HCT116 (cell line): ENCODE measurements around the gene RAET1G. TPM values are rescaled to one million over a fixed set of nuclear protein-coding genes. Genes with fewer than 3 reads are reported as not detected.

ENCODE experiments used
- ATAC-seq: fragments of 200-7000 bp; cut with Tn5 transposase; 2 replicates; pipeline ENCODE4 v1.9.1; 2020; ENCODE audit warnings: mild to moderate bottlenecking, moderate library complexity
- BruUV-seq: library from RNA; stranded (reverse); fragments of 400-500 nt; replicated peaks from 2 replicates; lab custom pipeline; 2021; lab: Mats Ljungman, UMichigan
- CTCF ChIA-PET: fragments of 300-600 bp; sonication (Branson Sonifier 250); formaldehyde crosslinking; loops from one replicate; lab custom pipeline; 2021; ENCODE audit warnings: antibody characterized with exemption; lab: Charles Lee
- POLR2A ChIA-PET: fragments of 300-600, 350-600 bp; sonication (Branson Sonifier 250); formaldehyde crosslinking; loops from one replicate; lab custom pipeline; 2021; ENCODE audit warnings: antibody characterized with exemption; lab: Charles Lee
- RAD21 ChIA-PET, 2 experiments: fragments of 300-600 bp; sonication (Branson Sonifier 250); formaldehyde crosslinking; loops; one replicate each; lab custom pipeline; 2023; ENCODE audit warnings: low total read pairs in 2 of 2; ENCODE audit not compliant: uncharacterized antibody in 2 of 2, unreplicated experiment in 2 of 2, low non-redundant PET in 1 of 2; lab: Charles Lee
- DNase-seq: peaks from one replicate; pipeline ENCODE4 v3.0.0-alpha.2; 2010; ENCODE audit warnings: low read depth, low spot score
- H2AFZ ChIP-seq: fragments of 200-600 bp; shearing (Covaris generic), sonication (generic); 2 replicates; pipeline ENCODE4 v1.6.1; 2017; ENCODE audit warnings: low read depth, mixed run types, mixed read lengths, antibody characterized with exemption, low read length; ENCODE audit not compliant: poor library complexity, severe bottlenecking
- H3K27ac ChIP-seq: 2 replicates; pipeline ENCODE4 v1.5.1; 2012; ENCODE audit warnings: low read depth, low read length
- H3K27me3 ChIP-seq: fragments of 200-600 bp; sonication (generic); 2 replicates; pipeline ENCODE4 v1.6.1; 2016; ENCODE audit warnings: mixed run types, low read length, mixed read lengths; ENCODE audit not compliant: insufficient read depth
- H3K36me3 ChIP-seq, 2 experiments: fragments of 200-500 bp in 1 of 2; fragments of 200-600 bp in 1 of 2; sonication (Bioruptor generic) in 1 of 2; sonication (generic) in 1 of 2; 2 replicates each; pipeline versions ENCODE4 v1.5.1 to v1.6.1; 2014 to 2016; ENCODE audit warnings: low read length in 2 of 2, inconsistent platforms in 1 of 2, mixed read lengths in 1 of 2, mixed run types in 1 of 2; ENCODE audit not compliant: insufficient read depth in 2 of 2, control insufficient read depth in 1 of 2
- H3K4me1 ChIP-seq, 2 experiments: fragments of 200-600 bp in 1 of 2; sonication (generic) in 1 of 2; 2 replicates each; pipeline versions ENCODE4 v1.5.1 to v1.6.1; 2012 to 2017; ENCODE audit warnings: low read length in 2 of 2, inconsistent platforms in 1 of 2, mild to moderate bottlenecking in 1 of 2, mixed read lengths in 1 of 2, mixed run types in 1 of 2, moderate library complexity in 1 of 2; ENCODE audit not compliant: insufficient read depth in 2 of 2, control insufficient read depth in 1 of 2
- H3K4me2 ChIP-seq: fragments of 200-600 bp; sonication (generic); 2 replicates; pipeline ENCODE4 v1.6.1; 2017; ENCODE audit warnings: mixed run types, low read length, mixed read lengths
- H3K4me3 ChIP-seq, 2 experiments: fragments of 200-600 bp in 1 of 2; sonication (generic) in 1 of 2; replicated peaks in 1 of 2; 2 replicates each; pipeline ENCODE4 v1.5.1; 2011 to 2016; ENCODE audit warnings: low read length in 2 of 2, control low read depth in 1 of 2, low read depth in 1 of 2, mild to moderate bottlenecking in 1 of 2, mixed read lengths in 1 of 2, mixed run types in 1 of 2
- H3K79me2 ChIP-seq: fragments of 200-600 bp; sonication (generic); 2 replicates; pipeline ENCODE4 v1.6.1; 2017; ENCODE audit warnings: mild to moderate bottlenecking, mixed run types, low read length, moderate library complexity, mixed read lengths; ENCODE audit not compliant: insufficient read depth
- H3K9ac ChIP-seq: fragments of 200-600 bp; sonication (generic); 2 replicates; pipeline ENCODE4 v1.6.1; 2016; ENCODE audit warnings: low read length, mixed read lengths
- H3K9me2 ChIP-seq: fragments of 200-600 bp; sonication (generic), shearing (Covaris generic); 2 replicates; pipeline ENCODE4 v1.6.1; 2017; ENCODE audit warnings: mixed run types, mild to moderate bottlenecking, moderate library complexity; ENCODE audit not compliant: insufficient read depth
- H3K9me3 ChIP-seq, 2 experiments: fragments of 200-500 bp in 1 of 2; fragments of 200-600 bp in 1 of 2; sonication (Bioruptor generic) in 1 of 2; sonication (generic) in 1 of 2; 2 replicates each; pipeline ENCODE4 v1.6.1; 2014 to 2017; ENCODE audit warnings: low read length in 2 of 2, mixed read lengths in 2 of 2, inconsistent platforms in 1 of 2, low read depth in 1 of 2, mild to moderate bottlenecking in 1 of 2, mixed run types in 1 of 2, moderate library complexity in 1 of 2; ENCODE audit not compliant: control insufficient read depth in 1 of 2, insufficient read depth in 1 of 2
- H4K20me1 ChIP-seq: fragments of 200-600 bp; sonication (generic), shearing (Covaris generic); 2 replicates; pipeline ENCODE4 v1.6.1; 2017; ENCODE audit warnings: mixed run types, mild to moderate bottlenecking, moderate library complexity; ENCODE audit not compliant: insufficient read depth
- CBX3 ChIP-seq: IDR thresholded peaks from 2 replicates; pipeline ENCODE4 v1.6.1; 2012; ENCODE audit warnings: low read depth
- EZH2phosphoT487 ChIP-seq: fragments of 200-600 bp; IDR thresholded peaks from 2 replicates; pipeline ENCODE4 v1.6.1; 2018; ENCODE audit warnings: antibody characterized with exemption, borderline replicate concordance
- RAD21 ChIP-seq: IDR thresholded peaks from 2 replicates; pipeline ENCODE4 v1.6.1; 2012; ENCODE audit warnings: low read depth, mild to moderate bottlenecking
- SIN3A ChIP-seq: IDR thresholded peaks from 2 replicates; pipeline ENCODE4 v1.6.1; 2012; ENCODE audit warnings: low read depth
- SP1 ChIP-seq: IDR thresholded peaks from 2 replicates; pipeline ENCODE4 v1.6.1; 2012; ENCODE audit warnings: low read depth
- ZFX ChIP-seq: fragments of 450-650 bp; IDR thresholded peaks from 2 replicates; pipeline ENCODE4 v1.6.1; 2017
- ZNF274 ChIP-seq: fragments of 200-500 bp; sonication (Bioruptor generic); IDR thresholded peaks from 2 replicates; pipeline ENCODE4 v1.6.1; 2014; ENCODE audit warnings: mild to moderate bottlenecking, low read depth, low read length, inconsistent platforms
- intact Hi-C: fragments of 100-400 bp; cut with micrococcal nuclease; formaldehyde crosslinking; loops from 2 replicates; pipeline ENCODE4 v1.10.0; 2022
- total RNA-seq: library from RNA; stranded (reverse); gene quantifications from one replicate; pipeline ENCODE4 v1.2.1, GENCODE V29; 2021; ENCODE audit not compliant: unreplicated experiment

The RAET1G gene
- total RNA-seq, 1 experiment from 2014 or later = 0.37 TPM

DNA sequence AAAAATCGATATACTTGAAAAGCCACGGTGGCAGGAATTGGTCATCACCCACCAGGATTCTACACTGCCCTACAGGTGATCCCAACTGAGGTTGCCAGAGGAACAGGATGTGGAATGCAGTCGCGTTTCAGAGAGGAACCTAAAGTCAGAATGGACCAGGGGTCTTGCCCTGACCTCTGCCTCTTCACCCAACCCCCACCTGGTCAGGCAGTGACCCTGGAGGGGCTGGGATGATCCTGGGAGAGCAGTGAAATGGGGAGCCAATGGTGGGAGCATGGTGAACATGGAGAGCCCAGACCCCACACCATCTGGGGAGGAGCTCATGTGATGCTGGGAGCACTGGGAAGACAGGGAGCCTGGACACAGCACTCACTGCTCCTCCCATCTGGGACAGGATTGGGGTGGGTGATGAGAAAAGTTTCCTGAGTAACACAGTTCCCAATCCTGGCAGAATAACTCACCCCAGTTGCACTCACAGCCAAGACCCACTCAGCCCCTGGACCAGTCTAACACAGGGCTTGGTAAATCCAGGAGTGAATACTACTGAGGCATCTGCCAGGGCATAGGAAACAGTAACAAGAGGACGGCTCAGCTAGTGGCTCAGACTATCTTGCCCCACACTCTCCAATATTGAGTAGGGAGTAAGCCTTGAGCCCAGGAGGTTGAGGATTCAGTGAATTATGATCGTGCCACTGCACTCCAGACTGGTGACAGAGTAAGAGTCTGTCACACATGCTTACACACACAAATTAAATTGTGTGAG, 17.2 kb upstream of the RAET1G start:
- no peaks in the 10 kb centered on the region for H4K20me1 ChIP-seq
- peaks cover 2 to 11% of the 10 kb centered on the region in 2 experiments; a peak in 2 of 4 replicates for H3K4me1 ChIP-seq
- DNase-seq (no peak), ATAC-seq (no peak)
- ChIA-PET CTCF (no interaction called here), POLR2A (no interaction called here), RAD21 (interaction anchor here in 1 of 2 experiments (0.6 kb wide), 1 partner anchor 375 kb away, joined by 3 read pairs; no protein-coding TSS in a partner anchor)
- no TSS peak for BruUV-seq
- H3K4me3 ChIP-seq = no peak overlapping the region
- no peaks in the 10 kb centered on the region for H3K36me3 ChIP-seq
- H3K9me2 ChIP-seq = no peaks in the 10 kb centered on the region
- TF ChIP-seq EZH2phosphoT487 = no peak
- H2AFZ ChIP-seq = no peak overlapping the region
- intact Hi-C loops = no loop called here
- H3K9ac ChIP-seq = no peak overlapping the region
- no peak overlapping the region for H3K4me2 ChIP-seq
- H3K79me2 ChIP-seq = no peaks in the 10 kb centered on the region
- no peaks in the 10 kb centered on the region for H3K9me3 ChIP-seq
- H3K27me3 ChIP-seq = no peaks in the 10 kb centered on the region
- H3K27ac ChIP-seq = no peak overlapping the region

DNA sequence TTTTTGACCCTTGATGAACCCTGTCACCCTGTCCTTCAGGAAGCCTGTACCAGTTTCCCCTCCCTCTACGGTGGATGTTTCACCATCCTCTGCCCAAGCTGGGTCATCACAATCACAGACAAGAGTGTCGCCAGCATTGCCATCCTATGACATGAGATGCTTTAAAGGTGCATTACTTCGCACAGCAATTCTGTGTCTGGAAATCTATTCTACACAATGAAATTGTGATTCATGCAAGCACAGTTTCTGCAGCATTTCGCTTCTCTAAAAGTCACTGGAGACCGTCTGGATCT, 16.4 kb upstream of the RAET1G start:
- no peaks in the 10 kb centered on the region for H3K79me2 ChIP-seq
- H3K27ac ChIP-seq = no peak overlapping the region
- DNase-seq = no peak
- ChIA-PET RAD21 (no interaction called here), POLR2A (no interaction called here), CTCF (no interaction called here)
- H2AFZ ChIP-seq = no peak overlapping the region
- no peak overlapping the region for H3K4me3 ChIP-seq
- no peak for ATAC-seq
- no peak overlapping the region for H3K9ac ChIP-seq
- H3K4me1 ChIP-seq = peaks cover 2 to 11% of the 10 kb centered on the region in 2 experiments; a peak in 2 of 4 replicates
- no peaks in the 10 kb centered on the region for H4K20me1 ChIP-seq
- H3K9me2 ChIP-seq = no peaks in the 10 kb centered on the region
- no peak overlapping the region for H3K4me2 ChIP-seq
- H3K27me3 ChIP-seq = no peaks in the 10 kb centered on the region
- no peaks in the 10 kb centered on the region for H3K9me3 ChIP-seq
- no peaks in the 10 kb centered on the region for H3K36me3 ChIP-seq
- BruUV-seq = no TSS peak
- TF ChIP-seq SIN3A (no peak), ZFX (no peak), SP1 (no peak), EZH2phosphoT487 (no peak), RAD21 (no peak), ZNF274 (no peak), CBX3 (no peak)
- TF ChIP-seq, all 23 proteins: peak for 0
- intact Hi-C loops = no loop called here
